Adipocyte (in vitro differentiated cells): Measurements from ENCODE around the gene PITHD1.
"Not testable (repeated sequence)": the region's sequence is repeated elsewhere in the genome, so short reads cannot be mapped to it uniquely, and the experiment has no call there.

ENCODE experiments used
- DNase-seq: peaks from one replicate; pipeline ENCODE4 v3.0.0-alpha.2; 2015; ENCODE audit warnings: low read depth
- H3K27me3 ChIP-seq: replicated peaks from 2 replicates; pipeline ENCODE4 v1.7.0; 2013; ENCODE audit warnings: mild to moderate bottlenecking, low read length, moderate library complexity; ENCODE audit not compliant: control insufficient read depth, insufficient read depth
- H3K36me3 ChIP-seq: 2 replicates; pipeline ENCODE4 v1.7.0; 2013; ENCODE audit warnings: low read length, mild to moderate bottlenecking, moderate library complexity; ENCODE audit not compliant: control insufficient read depth, insufficient read depth, severe bottlenecking
- H3K4me1 ChIP-seq: 2 replicates; pipeline ENCODE4 v1.7.0; 2013; ENCODE audit warnings: mild to moderate bottlenecking, low read length, moderate library complexity; ENCODE audit not compliant: control insufficient read depth, insufficient read depth
- H3K4me3 ChIP-seq: 2 replicates; pipeline ENCODE4 v1.7.0; 2013; ENCODE audit warnings: mild to moderate bottlenecking, low read length, moderate library complexity
- H3K9ac ChIP-seq: 2 replicates; pipeline ENCODE4 v1.7.0; 2013; ENCODE audit warnings: mild to moderate bottlenecking, low read length, moderate library complexity
- H3K9me3 ChIP-seq: 2 replicates; pipeline ENCODE4 v1.7.0; 2013; ENCODE audit warnings: mild to moderate bottlenecking, low read length, moderate library complexity; ENCODE audit not compliant: control insufficient read depth

The PITHD1 gene

DNA sequence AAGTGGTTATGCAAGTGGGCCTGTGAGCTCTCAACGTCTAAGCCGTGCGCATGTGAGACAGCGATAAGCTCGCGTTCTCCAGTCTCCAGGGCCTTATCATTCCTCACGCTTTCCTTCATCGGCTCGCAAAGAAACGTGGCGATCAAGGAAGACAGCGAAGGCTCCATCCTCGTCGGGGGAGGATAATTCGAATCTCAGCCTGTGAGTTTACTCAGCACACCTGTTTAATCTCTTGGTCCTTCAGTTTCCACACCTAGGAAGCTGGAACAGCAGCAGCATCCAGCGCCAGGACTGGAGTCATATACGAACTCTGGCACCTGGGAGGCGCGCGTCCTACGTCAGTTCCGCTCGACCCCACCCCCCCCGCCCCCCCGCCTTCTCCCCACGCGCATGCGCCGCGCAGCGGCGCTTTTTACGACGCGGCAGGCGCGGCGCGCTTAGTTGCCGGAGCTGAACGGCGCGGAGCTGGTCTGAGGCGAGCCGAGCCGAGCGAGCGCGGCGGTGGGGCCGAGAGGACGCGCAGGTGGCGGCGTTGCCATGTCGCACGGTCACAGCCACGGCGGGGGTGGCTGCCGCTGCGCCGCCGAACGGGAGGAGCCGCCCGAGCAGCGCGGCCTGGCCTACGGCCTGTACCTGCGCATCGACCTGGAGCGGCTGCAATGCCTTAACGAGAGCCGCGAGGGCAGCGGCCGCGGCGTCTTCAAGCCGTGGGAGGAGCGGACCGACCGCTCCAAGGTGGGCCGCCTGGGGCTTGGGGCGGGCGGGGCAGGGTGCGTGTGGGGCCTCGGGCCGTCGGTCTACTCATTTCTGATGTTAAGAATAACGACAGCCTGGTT is at the start of gene PITHD1:
Gene PITHD1, plus strand, starts transcription at position 440 of the 836 bp plus-strand sequence. Its CDS starts 98 bp downstream, at position 538.
- Histone ChIP-seq H3K4me3 (peak within 1 kb of the TSS; percentile 99), H3K27me3 (no peaks in the 10 kb centered on the region), H3K9ac (peak within 1 kb of the TSS; percentile 92), H3K4me1 (peaks cover 21% of the 10 kb centered on the region), H3K9me3 (no peaks in the 10 kb centered on the region), H3K36me3 (peaks cover 7% of the 10 kb centered on the region)
- DNase-seq = peak; percentile 92

GRCh38 chr1:23732363-23733224 is 45.6 kb upstream of the PITHD1 start:
- Histone ChIP-seq H3K36me3 (peaks cover 2% of the 10 kb centered on the region), H3K27me3 (no peaks in the 10 kb centered on the region), H3K9ac (no peak overlapping the region), H3K9me3 (no peaks in the 10 kb centered on the region), H3K4me1 (peaks cover 24% of the 10 kb centered on the region), H3K4me3 (no peak overlapping the region)
- peak; percentile 25 for DNase-seq

GRCh38 chr1:23733281-23733680 is 44.9 kb upstream of the PITHD1 start:
- not testable (repeated sequence) for H3K9me3 ChIP-seq

DNA sequence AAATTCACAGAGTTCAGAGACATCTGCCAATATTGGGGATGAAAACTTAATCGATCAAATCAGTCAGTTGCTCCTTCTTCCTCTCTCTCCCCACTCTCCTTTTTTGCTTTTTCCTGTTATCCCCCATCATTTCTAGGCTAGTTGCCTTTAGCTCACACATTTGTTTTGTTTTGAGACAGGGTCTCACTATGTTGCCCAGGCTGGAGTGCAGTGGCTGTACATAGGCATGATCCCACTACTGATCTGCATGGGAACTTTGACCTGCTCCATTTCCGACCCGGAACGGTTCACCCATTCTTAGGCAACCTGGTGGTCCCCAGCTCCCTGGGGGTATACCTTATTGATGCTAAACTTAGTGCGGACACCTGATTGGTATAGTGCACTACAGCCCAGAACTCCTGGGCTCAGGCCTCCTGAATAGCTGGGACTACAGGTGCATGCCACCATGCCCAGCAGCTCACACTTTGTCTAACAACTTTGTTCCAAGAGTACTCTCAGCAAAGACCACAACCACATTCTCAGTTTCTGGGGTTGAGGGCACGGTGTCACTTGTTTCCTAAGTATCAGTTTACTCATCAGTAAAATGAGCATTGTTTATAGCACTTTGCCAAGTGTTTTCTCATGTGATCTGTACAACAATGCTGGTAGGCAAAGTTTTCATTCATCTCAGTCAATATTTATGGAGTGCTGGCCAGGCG is 41.6 kb upstream of the PITHD1 start:
- no peak for DNase-seq
- Histone ChIP-seq H3K9me3 (no peaks in the 10 kb centered on the region), H3K9ac (no peak overlapping the region), H3K36me3 (peaks cover 2% of the 10 kb centered on the region), H3K4me1 (peaks cover 9% of the 10 kb centered on the region), H3K27me3 (no peaks in the 10 kb centered on the region), H3K4me3 (no peak overlapping the region)

More at GRCh38 chr1:23733281-23733680, 44.9 kb upstream of the PITHD1 start:
- H3K27me3 ChIP-seq, H3K4me3 ChIP-seq, H3K36me3 ChIP-seq, DNase-seq, H3K9ac ChIP-seq: not testable (repeated sequence)
- peaks cover 17% of the 10 kb centered on the region for H3K4me1 ChIP-seq

DNA sequence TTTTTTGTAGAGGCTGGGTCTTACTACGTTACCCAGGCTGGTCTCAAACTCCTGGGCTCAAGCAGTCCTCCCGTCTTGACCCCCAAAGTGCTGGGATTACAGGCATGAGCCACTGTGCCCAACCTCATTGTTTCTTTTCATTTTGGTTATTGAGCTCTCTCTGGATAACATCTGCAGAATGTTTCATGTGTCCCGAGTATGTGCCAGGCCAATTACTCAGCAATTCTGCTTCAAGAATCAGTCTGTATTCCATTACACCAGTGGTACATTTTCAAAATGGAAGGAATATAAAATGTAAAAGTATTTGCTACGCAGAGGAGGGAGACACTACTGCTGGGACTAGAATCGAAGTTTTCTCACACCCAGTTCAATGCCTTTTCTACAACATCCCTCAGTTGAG is 36.6 kb upstream of the PITHD1 start:
- H3K4me3 ChIP-seq = no peak overlapping the region
- H3K27me3 ChIP-seq = no peaks in the 10 kb centered on the region
- peak; percentile 27 for DNase-seq
- peaks cover 32% of the 10 kb centered on the region for H3K4me1 ChIP-seq
- no peaks in the 10 kb centered on the region for H3K9me3 ChIP-seq
- H3K9ac ChIP-seq = no peak overlapping the region
- H3K36me3 ChIP-seq = peaks cover 4% of the 10 kb centered on the region

DNA sequence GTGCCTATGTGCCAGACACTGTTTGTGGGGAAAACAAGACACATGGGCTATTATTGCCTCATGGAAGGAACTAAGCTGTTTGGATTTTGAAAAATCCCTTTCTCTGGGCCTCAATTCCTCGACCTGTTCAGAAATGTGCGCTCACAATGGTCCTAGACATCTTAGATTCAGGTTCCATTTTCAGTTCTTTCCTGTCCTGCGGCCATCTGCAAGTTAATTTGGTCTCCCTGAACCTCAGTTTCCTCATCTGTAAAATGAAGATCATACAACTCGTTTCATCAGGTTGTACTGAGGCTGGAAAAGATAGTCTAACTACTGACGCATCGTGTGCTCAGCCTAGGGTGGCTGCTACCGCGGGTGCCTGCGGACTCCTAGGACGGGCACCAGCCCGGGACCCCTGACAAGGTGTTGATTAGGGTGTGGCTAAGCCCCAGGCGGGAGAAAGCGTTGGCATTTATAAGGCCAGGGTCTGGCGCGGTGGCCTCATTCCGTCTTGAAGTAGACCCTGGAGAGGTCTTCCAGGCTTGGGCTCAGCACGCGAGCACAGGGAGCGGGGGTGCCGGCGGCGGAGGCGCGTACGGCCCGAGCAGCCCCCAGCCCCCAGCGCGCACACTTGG is 35.4 kb upstream of the PITHD1 start:
- peaks cover 9% of the 10 kb centered on the region for H3K36me3 ChIP-seq
- H3K27me3 ChIP-seq = no peaks in the 10 kb centered on the region
- peaks cover 40% of the 10 kb centered on the region for H3K4me1 ChIP-seq
- H3K9ac ChIP-seq = peak overlapping the region; percentile 92
- peak; percentile 44 for DNase-seq
- H3K4me3 ChIP-seq = peak overlapping the region; percentile 90
- no peaks in the 10 kb centered on the region for H3K9me3 ChIP-seq

GRCh38 chr1:23743287-23744152 is 34.7 kb upstream of the PITHD1 start, which contains the start of gene ELOA:
Gene ELOA (plus strand): TSS chr1:23743471. CDS start chr1:23743504, 33 bp downstream.
- Histone ChIP-seq H3K4me3 (peak within 1 kb of the TSS; percentile 90), H3K36me3 (peaks cover 9% of the 10 kb centered on the region), H3K9ac (peak within 1 kb of the TSS; percentile 92), H3K9me3 (no peaks in the 10 kb centered on the region), H3K27me3 (no peaks in the 10 kb centered on the region), H3K4me1 (peaks cover 47% of the 10 kb centered on the region)
- DNase-seq = peak; percentile 85

DNA sequence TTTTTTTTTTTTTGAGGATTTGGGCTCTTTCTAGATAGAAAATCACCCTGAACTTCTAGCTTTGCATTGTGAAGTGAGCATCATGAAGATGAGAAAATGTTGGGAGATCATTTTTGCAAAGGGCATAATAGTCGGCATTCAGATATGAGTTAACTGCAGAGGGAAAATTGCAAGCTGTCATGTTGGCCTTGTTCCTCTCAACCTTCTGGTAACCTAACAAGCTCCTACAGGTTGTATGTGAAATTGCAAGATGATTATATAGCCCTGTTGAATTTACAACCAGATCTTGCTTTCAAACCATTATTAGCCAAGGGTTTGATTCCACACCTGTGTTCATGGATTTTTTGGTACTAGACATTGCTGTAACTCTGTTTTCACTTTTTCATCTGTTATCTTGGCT is 32.7 kb upstream of the PITHD1 start:
- peaks cover 24% of the 10 kb centered on the region for H3K36me3 ChIP-seq

DNA sequence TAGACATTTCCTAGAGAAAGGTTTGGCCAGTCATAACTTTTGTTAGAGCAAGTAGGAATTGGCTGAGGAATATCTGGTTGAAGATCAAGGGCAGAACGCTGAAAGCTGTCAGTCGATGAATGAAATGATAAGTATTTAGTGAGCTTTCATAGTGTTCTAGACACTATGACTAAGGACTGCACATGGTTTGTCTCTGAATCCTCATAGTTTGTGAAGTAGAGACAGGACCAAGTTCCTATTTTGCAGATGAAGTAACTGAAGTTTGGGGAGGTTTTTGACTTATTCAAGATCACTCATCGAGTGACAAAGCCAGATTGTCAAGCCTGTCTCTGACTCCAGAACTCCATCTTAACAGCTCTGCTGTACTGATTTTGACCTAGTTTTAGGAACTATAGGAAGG is 30.2 kb upstream of the PITHD1 start:
- no peak overlapping the region for H3K4me3 ChIP-seq
- DNase-seq = peak; percentile 16
- peaks cover 45% of the 10 kb centered on the region for H3K4me1 ChIP-seq
- no peaks in the 10 kb centered on the region for H3K27me3 ChIP-seq
- peaks cover 49% of the 10 kb centered on the region for H3K36me3 ChIP-seq
- H3K9me3 ChIP-seq = no peaks in the 10 kb centered on the region
- H3K9ac ChIP-seq = no peak overlapping the region

More for the DNA sequence above, 32.7 kb upstream of the PITHD1 start:
- Histone ChIP-seq H3K9me3 (no peaks in the 10 kb centered on the region), H3K9ac (peak overlapping the region; percentile 92), H3K27me3 (no peaks in the 10 kb centered on the region), H3K4me3 (peak overlapping the region; percentile 90), H3K4me1 (peaks cover 58% of the 10 kb centered on the region)
- peak; percentile 64 for DNase-seq
